PC-9 (cell line): ENCODE measurements around the gene SIRPD. TPM values are rescaled to one million over a fixed set of nuclear protein-coding genes. Genes with fewer than 3 reads are reported as not detected.
A peak's percentile ranks its signal among the peaks of the same experiment; 100 is the strongest.

Experiments
- BruUV-seq: library from RNA; stranded (reverse); fragments of 400-500 nt; replicated peaks from 2 replicates; lab custom pipeline; 2021; lab: Mats Ljungman, UMichigan
- CTCF ChIA-PET: fragments of 300-600 bp; sonication (Branson Sonifier 250); formaldehyde crosslinking; loops from one replicate; lab custom pipeline; 2022; ENCODE audit warnings: antibody characterized with exemption; lab: Charles Lee
- POLR2A ChIA-PET: fragments of 300-600 bp; sonication (Branson Sonifier 250); formaldehyde crosslinking; loops from one replicate; lab custom pipeline; 2022; ENCODE audit warnings: antibody characterized with exemption; ENCODE audit not compliant: unreplicated experiment; lab: Charles Lee
- DNase-seq, 2 experiments: peaks; one replicate each; pipeline versions ENCODE4 v3.0.0 to v3.0.0-alpha.2; 2015 to 2022; ENCODE audit warnings: mixed read lengths in 1 of 2
- H2AFZ ChIP-seq: fragments of 200-600 bp; sonication (generic); 2 replicates; pipeline ENCODE4 v1.8.1; 2017; ENCODE audit warnings: antibody characterized with exemption
- H3F3A ChIP-seq: fragments of 200-600 bp; sonication (generic); 2 replicates; pipeline ENCODE4 v1.8.1; 2017; ENCODE audit warnings: antibody characterized with exemption, mild to moderate bottlenecking, low read depth; ENCODE audit not compliant: insufficient read depth
- H3K27ac ChIP-seq: fragments of 200-600 bp; sonication (generic); 2 replicates; pipeline ENCODE4 v1.6.1; 2016; ENCODE audit warnings: mixed run types
- H3K27me3 ChIP-seq: fragments of 200-600 bp; sonication (generic); 2 replicates; pipeline ENCODE4 v1.6.1; 2016; ENCODE audit warnings: low read depth, mixed run types; ENCODE audit not compliant: insufficient read depth
- H3K36me3 ChIP-seq: fragments of 200-600 bp; sonication (generic); 2 replicates; pipeline ENCODE4 v1.6.1; 2016; ENCODE audit warnings: low read depth, mixed run types
- H3K4me1 ChIP-seq: fragments of 200-600 bp; sonication (generic); replicated peaks from 2 replicates; pipeline ENCODE4 v1.6.1; 2016; ENCODE audit warnings: mixed run types; ENCODE audit not compliant: insufficient read depth
- H3K4me2 ChIP-seq: fragments of 200-600 bp; sonication (generic); 2 replicates; pipeline ENCODE4 v1.6.1; 2017; ENCODE audit warnings: mixed run types
- H3K4me3 ChIP-seq: fragments of 200-600 bp; sonication (generic); 2 replicates; pipeline ENCODE4 v1.6.1; 2016; ENCODE audit warnings: mixed run types
- H3K79me2 ChIP-seq: fragments of 200-600 bp; sonication (generic); 2 replicates; pipeline ENCODE4 v1.6.1; 2017; ENCODE audit warnings: low read depth, mixed run types
- H3K9me2 ChIP-seq: fragments of 200-600 bp; sonication (generic); 2 replicates; pipeline ENCODE4 v1.8.1; 2017; ENCODE audit warnings: mild to moderate bottlenecking; ENCODE audit not compliant: insufficient read depth
- H3K9me3 ChIP-seq: fragments of 200-600 bp; sonication (generic); 2 replicates; pipeline ENCODE4 v1.8.1; 2016; ENCODE audit warnings: low read depth; ENCODE audit not compliant: insufficient read depth
- H4K20me1 ChIP-seq: fragments of 200-600 bp; sonication (generic); 2 replicates; pipeline ENCODE4 v1.8.1; 2017; ENCODE audit not compliant: insufficient read depth
- EZH2 ChIP-seq: fragments of 200-600 bp; sonication (generic); IDR thresholded peaks from 2 replicates; pipeline ENCODE4 v1.8.0; 2017; ENCODE audit warnings: antibody characterized with exemption, low read depth
- intact Hi-C: fragments of 100-400 bp; cut with micrococcal nuclease; formaldehyde crosslinking; loops from one replicate; pipeline ENCODE4 v1.10.0; 2022; ENCODE audit not compliant: unreplicated experiment
- total RNA-seq: library from RNA; stranded (reverse); gene quantifications from 2 replicates; pipeline ENCODE4 v1.2.3, GENCODE V29; 2021
- TF ChIP-seq, protein P1 (sequence below): fragments of 200-600 bp; sonication (generic); conservative IDR thresholded peaks from 2 replicates; pipeline ENCODE4 v1.6.1; 2017; ENCODE audit warnings: mixed run types, antibody characterized with exemption, mild to moderate bottlenecking, moderate library complexity

The SIRPD gene
- total RNA-seq, 1 experiment from 2014 or later, result 0.37 TPM

DNA sequence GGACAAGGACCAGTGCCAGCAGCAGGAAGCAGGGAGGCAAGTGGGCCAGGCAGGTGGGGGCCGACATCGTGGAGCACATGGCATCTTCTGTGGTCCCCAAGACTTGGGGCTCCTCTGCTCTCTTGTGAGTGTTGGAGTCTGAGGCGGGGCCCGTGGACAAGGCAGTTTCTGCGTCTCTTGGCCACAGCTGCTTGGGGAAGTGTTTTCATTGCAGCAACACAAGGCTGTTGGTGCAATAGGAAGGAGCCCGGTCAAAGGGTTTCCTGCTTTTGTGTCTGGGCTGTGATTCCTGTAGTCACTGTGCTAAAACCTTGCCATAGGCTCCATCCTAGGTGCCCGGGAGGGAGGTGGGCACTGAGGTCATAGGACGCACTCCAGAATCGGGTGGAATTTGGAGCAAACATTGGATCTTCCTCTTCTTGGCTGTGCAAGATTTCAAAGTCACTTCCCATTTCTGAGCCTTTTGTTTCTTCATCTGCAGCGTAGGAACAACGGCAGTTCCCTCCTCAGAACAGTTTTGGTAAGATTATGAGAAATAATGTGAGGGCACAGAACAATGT lies 66.1 kb downstream of the SIRPD start, which contains the start of gene SIRPB2:
Gene SIRPB2, minus strand, starts transcription at position 140 of the 560 bp plus-strand sequence. Its CDS starts 61 bp downstream, at position 79.
- ChIA-PET POLR2A (no interaction called here), CTCF (no interaction called here)
- peak within 1 kb of the TSS; percentile 57; the same call in 1 of the 2 replicates for H2AFZ ChIP-seq
- no peaks in the 10 kb centered on the region for H3K27me3 ChIP-seq
- no peaks in the 10 kb centered on the region for H3K36me3 ChIP-seq
- H4K20me1 ChIP-seq, result no peaks in the 10 kb centered on the region
- H3K4me2 ChIP-seq, result peak within 1 kb of the TSS; percentile 78
- H3K27ac ChIP-seq, result peak within 1 kb of the TSS; percentile 97
- DNase-seq, result no peak
- no peak for TF ChIP-seq EZH2
- TF ChIP-seq, protein P1, sequence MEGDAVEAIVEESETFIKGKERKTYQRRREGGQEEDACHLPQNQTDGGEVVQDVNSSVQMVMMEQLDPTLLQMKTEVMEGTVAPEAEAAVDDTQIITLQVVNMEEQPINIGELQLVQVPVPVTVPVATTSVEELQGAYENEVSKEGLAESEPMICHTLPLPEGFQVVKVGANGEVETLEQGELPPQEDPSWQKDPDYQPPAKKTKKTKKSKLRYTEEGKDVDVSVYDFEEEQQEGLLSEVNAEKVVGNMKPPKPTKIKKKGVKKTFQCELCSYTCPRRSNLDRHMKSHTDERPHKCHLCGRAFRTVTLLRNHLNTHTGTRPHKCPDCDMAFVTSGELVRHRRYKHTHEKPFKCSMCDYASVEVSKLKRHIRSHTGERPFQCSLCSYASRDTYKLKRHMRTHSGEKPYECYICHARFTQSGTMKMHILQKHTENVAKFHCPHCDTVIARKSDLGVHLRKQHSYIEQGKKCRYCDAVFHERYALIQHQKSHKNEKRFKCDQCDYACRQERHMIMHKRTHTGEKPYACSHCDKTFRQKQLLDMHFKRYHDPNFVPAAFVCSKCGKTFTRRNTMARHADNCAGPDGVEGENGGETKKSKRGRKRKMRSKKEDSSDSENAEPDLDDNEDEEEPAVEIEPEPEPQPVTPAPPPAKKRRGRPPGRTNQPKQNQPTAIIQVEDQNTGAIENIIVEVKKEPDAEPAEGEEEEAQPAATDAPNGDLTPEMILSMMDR, result no peak
- BruUV-seq, result no TSS peak
- peaks cover 47% of the 10 kb centered on the region for H3K4me1 ChIP-seq
- H3K9me3 ChIP-seq, result peaks cover 11% of the 10 kb centered on the region
- H3K79me2 ChIP-seq, result no peaks in the 10 kb centered on the region
- H3K4me3 ChIP-seq, result no peak within 1 kb of the TSS
- peaks cover 58% of the 10 kb centered on the region for H3F3A ChIP-seq
- intact Hi-C loops, result no loop called here
- H3K9me2 ChIP-seq, result no peaks in the 10 kb centered on the region

DNA sequence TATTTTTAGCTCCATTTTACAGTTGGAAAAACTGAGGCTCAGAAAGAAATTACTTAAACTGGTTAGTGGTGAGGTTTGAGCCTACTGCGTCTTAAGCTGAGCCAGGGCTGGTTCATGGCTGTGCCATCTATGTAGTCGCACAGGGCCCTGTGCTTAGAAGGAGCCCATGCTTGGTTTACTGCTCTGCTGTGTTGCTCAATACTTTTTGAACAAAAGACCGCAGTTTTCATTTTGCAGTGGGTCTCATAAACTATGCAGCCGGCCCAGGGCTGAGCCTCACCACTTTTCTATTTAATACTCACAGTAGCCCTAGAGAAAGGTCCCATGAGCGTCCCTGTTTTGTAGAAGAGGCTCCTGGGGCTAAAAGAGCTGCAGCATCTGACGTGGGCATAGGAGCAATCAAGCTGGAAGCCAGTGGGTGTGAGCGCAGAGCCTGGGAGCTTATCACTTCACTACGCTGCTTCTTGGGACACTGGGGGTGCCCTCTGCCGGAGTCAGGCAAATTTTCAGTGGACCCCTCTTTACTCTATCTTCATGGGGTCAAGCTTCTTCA lies 66.8 kb downstream of the SIRPD start:
- Histone ChIP-seq H4K20me1 (no peaks in the 10 kb centered on the region), H3K27me3 (no peaks in the 10 kb centered on the region), H2AFZ (no peak overlapping the region), H3K9me2 (no peaks in the 10 kb centered on the region), H3K36me3 (no peaks in the 10 kb centered on the region), H3F3A (peaks cover 59% of the 10 kb centered on the region), H3K27ac (peak overlapping the region; percentile 97), H3K9me3 (peaks cover 13% of the 10 kb centered on the region), H3K4me2 (peak overlapping the region; percentile 78), H3K4me3 (no peak overlapping the region), H3K4me1 (peaks cover 47% of the 10 kb centered on the region), H3K79me2 (no peaks in the 10 kb centered on the region)
- TSS peak; percentile 86 for BruUV-seq
- POLR2A ChIA-PET, result interaction anchor here (0.7 kb wide), 1 partner anchor 286 kb away, joined by 3 read pairs; no protein-coding TSS in a partner anchor
- no peak for DNase-seq
- intact Hi-C loops, result no loop called here
- CTCF ChIA-PET, result interaction anchor here (1.2 to 1.6 kb wide), 3 partner anchors 13 to 287 kb away, joined by 4 to 6 read pairs (median 6); no protein-coding TSS in a partner anchor
- TF ChIP-seq EZH2, result no peak
- TF ChIP-seq, protein P1, result no peak

DNA sequence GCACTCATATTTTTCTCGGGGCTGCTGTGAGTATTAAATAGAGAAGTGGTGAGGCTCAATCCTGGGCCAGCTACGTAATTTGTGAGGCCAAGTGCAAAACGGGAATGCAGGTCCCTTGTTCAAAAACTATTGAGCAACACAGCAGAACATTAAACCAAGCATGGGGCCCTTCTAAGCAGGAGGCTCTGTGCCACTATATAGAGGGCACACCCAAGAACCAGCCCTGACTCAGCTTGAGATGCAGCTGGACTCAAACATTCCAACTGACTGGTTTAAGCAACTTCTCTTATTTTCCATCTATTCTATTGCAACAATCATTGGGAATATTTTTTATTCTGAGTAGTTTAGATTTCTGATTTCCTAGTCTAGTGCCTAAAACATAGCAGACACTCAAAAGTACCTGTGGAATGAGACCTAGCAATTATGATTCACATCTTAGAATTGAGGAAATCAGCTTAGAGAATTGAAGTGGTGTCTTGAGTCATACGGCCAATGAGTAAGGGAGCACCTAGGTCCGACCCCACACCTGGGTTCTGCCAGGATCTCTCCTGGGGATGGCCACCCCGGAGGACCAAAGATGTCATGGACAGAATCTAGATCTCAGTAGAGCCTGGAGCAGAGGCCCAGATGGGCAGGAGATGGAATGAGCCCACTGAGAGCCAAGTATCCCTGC lies 67.6 kb downstream of the SIRPD start:
- Histone ChIP-seq H4K20me1 (no peaks in the 10 kb centered on the region), H3K79me2 (no peaks in the 10 kb centered on the region), H3K9me3 (peaks cover 13% of the 10 kb centered on the region), H3K4me1 (peaks cover 53% of the 10 kb centered on the region), H3F3A (peaks cover 59% of the 10 kb centered on the region), H3K9me2 (no peaks in the 10 kb centered on the region), H2AFZ (peak overlapping the region; percentile 69), H3K27ac (peak overlapping the region; percentile 97), H3K4me3 (peak overlapping the region; percentile 32), H3K27me3 (no peaks in the 10 kb centered on the region), H3K4me2 (peak overlapping the region; percentile 78), H3K36me3 (no peaks in the 10 kb centered on the region)
- TF ChIP-seq, protein P1, result no peak
- TF ChIP-seq EZH2, result no peak
- intact Hi-C loops, result loop anchor here (1.0 kb wide), 2 partner anchors 9 to 12 kb away; no protein-coding TSS in a partner anchor
- ChIA-PET POLR2A (interaction anchor here (0.6 to 1.0 kb wide), 6 partner anchors 9 to 981 kb away, joined by 3 to 5 read pairs (median 3); no protein-coding TSS in a partner anchor), CTCF (interaction anchor here (1.2 to 1.6 kb wide), 3 partner anchors 14 to 287 kb away, joined by 4 to 6 read pairs (median 6); no protein-coding TSS in a partner anchor)
- no TSS peak for BruUV-seq
- peak; percentile 65 to 98 for DNase-seq
